NCI-H345 (cell line): ENCODE measurements around the gene R3HDM2.
"Not testable (repeated sequence)": the region's sequence is repeated elsewhere in the genome, so short reads cannot be mapped to it uniquely, and the experiment has no call there.

Experiments used
- DNase-seq: peaks from one replicate; lab custom pipeline; 2025; lab: John Stamatoyannopoulos, UW

R3HDM2 gene

DNA sequence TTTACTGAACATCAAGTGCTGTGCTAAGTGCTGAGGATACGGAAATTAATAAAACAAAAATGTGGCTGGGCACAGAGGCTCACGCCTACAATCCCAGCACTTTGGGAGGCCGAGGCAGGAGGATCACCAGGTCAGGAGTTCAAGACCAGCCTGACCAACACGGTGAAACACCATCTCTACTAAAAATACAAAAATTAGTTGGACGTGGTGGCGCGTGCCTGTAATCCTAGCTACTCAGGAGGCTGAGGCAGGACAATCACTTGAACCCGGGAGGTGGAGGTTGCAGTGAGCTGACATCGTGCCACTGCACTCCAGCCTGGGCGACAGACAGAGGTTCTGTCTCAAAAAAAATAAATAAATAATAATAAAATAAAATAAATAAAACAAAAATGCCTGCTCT lies 3.9 kb downstream of the R3HDM2 start:
- DNase-seq: not testable (repeated sequence)

GRCh38 chr12:57420482-57420881 lies 10.4 kb downstream of the R3HDM2 start:
- DNase-seq: no peak

DNA sequence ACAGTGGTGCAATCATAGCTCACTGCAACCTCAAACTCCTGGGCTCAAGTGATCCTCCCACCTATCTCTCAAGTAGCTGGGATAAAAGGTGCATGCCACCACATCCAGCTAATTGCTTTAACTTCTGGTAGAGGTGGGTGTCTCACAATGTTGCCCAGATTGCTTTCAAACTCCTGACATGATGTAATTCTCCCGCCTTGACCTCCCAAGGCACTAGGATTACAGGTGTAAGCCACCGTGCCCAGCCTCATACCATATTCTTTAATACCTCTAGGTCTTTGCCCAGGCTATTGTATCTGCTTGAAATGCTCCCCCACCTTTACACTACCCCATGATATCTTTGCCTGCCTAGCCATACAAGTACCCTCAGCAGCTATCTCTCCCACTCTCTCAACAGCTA lies 11.3 kb downstream of the R3HDM2 start:
- no peak for DNase-seq

DNA sequence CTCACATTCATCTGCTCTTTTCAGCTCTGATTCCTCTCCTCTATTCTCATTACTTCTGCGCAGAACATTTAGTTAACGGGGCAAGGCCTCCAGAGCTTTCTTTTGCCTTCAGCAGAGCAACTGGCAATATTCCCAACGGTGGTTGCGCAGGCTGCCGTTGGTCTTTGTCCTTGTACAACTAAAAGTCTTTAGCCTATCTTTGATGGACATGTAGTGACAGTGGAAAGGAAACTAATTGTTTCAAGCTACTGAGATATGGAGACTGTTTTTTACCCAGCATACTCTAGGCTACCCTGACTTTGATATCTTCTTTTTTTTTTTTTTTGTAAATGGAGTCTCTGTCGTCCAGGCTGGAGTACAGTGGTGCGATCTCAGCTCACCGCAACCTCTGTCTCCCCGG lies 12.6 kb downstream of the R3HDM2 start:
- DNase-seq: no peak

DNA sequence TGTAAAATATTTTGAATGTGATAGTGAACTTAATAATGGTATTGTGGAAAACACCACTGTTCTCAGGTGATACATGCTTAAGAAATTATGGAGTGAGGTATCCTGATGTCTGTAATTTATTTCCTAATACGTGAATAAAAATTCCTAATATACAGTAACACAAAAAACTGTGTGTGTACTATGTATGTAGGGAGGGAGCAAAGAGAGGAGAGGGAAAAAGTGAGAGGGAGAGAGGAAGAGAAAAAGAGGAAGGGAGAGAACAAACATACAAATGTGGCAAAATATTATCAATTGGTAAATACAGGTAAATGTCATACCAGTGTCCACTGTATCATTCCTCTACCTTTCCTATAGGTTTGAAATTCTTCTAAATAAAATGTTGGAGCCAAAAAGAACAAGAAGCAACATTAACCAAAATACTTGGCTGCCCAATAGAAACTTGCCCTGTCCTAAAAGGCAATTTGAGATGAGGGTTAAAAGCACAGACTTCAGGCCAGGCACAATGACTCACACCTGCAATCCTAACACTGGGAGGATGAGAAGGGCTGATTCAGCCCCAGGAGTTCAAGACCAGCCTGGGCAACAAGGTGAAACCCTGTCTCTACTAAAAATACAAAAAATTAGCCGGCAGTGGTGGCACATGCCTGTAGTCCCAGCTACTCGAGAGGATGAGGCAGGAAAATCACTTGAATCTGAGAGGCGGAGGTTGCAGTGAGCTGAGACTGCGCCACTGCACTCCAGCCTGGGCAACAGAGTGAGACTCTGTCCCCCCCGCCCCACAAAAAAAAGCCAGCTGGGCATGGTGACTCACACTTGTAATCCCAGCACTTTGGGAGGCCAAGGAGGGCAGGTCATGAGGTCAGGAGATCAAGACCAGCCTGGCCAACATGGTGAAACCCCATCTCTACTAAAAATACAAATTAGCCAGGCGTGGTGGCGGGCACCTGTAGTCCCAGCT lies 14.5 kb downstream of the R3HDM2 start:
- no peak for DNase-seq

DNA sequence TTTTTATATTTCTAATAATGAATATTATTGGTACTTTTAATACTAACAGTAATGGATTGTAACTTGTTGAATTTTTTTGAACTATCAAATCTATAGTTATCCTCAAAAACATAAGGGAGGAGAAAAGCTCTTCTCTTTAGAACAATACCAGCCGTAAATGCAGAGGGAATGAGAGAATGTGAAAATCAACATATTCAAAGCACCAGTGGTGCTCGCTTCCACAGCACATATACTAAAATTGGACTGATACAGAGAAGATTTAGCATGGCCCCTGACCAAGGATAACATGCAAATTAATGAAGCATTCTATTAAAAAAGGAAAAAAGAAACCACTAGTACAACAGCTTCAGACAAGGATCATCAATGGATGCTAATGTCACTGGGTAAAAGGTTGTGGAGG lies 15.8 kb downstream of the R3HDM2 start:
- DNase-seq: no peak

DNA sequence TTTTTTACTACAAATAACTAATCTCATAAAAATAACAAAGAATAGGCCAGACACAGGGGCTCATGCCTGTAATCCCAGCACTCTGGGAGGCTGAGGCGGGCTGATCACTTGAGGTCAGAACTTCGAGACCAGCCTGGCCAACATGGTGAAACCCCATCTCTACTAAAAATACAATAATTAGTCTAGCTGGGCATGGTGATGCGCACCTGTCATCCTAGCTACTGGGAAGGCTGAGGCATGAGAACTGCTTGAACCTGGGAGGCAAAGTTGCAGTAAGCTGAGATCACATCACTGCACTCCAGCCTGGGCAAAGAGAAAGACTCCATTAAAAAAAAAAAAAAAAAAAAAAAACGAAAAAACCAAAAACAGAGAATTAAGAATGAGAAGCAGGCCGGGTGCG lies 16.7 kb downstream of the R3HDM2 start:
- not testable (repeated sequence) for DNase-seq

DNA sequence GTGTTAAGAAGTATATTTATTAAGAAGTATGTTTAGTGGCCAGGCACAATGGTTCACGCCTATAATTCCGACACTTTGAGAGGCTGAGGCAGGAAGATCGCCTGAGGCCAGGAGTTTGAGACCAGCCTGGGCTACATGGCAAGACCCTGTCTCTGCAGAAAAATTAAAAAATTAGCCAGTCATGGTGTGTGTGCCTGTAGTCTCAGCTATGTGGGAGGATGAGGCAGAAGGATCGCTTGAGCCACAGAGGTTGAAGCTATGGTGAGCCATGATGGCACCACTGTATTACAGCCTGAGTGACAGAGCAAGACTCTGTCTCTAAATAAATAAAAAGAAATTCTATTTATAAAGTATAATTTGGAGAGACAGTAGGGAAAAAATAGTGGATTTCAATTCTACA lies 20.3 kb downstream of the R3HDM2 start:
- no peak for DNase-seq

- no peak for DNase-seq
Observed at GRCh38 chr12:57404966-57405640, 25.7 kb downstream of the R3HDM2 start.

DNA sequence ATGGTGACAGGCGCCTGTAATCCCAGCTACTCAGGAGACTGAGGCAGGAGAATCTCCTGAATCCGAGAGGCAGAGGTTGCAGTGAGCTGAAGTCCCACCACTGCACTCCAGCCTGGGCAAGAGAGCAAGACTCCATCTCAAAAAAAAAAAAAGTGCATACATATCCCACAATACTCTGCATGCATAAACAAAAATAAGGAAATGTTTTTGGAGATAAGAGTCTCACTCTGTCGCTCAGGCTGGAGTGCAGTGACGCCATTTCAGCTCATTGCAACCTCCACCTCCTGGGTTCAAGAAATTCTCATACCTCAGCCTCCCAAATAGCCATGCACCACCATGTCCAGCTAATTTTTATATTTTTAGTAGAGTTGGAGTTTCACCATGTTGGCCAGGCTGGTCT lies 28.7 kb downstream of the R3HDM2 start:
- not testable (repeated sequence) for DNase-seq

- no peak for DNase-seq
Observed at GRCh38 chr12:57401165-57401564, 29.7 kb downstream of the R3HDM2 start.

DNA sequence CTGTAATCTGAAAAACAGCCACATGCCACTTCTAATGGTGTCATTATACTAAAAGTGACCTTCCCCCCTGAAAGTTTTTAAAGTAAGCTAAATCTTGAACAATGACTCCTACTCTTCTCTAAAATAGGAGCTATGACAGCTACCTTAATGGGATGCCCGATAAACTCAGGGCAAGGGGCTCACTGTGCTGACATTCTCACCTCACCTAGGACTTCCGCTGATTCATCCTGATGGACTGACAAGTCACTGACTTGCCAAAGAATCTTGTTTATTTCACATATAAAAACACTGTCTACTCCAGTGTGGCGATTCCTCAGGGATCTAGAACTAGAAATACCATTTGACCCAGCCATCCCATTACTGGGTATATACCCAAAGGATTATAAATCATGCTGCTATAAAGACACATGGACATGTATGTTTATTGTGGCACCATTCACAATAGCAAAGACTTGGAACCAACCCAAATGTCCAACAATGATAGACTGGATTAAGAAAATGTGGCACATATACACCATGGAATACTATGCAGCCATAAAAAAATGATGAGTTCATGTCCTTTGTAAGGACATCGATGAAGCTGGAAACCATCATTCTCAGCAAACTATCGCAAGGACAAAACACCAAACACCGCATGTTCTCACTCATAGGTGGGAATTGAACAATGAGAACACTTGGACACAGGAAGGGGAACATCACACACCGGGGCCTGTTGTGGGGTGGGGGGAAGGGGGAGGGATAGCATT lies 31.0 kb downstream of the R3HDM2 start:
- DNase-seq: not testable (repeated sequence)

- DNase-seq: no peak
Observed at GRCh38 chr12:57397441-57397840, 33.4 kb downstream of the R3HDM2 start.

DNA sequence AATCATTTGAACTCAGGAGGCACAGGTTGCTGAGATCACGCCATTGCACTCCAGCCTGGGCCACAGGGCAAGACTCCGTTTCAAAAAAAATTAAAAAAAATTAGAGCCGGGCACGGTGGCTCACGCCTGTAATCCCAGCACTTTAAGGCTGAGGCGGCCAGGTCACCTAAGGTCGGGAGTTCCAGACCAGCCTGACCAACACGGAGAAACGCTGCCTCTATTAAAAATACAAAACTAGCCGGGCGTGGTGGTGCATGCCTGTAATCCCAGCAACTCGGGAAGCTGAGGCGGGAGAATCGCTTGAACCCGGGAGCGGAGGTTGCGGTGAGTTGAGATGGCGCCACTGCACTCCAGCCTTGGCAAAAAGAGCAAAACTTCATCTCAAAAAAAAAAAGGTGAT lies 35.7 kb downstream of the R3HDM2 start:
- DNase-seq: no peak

DNA sequence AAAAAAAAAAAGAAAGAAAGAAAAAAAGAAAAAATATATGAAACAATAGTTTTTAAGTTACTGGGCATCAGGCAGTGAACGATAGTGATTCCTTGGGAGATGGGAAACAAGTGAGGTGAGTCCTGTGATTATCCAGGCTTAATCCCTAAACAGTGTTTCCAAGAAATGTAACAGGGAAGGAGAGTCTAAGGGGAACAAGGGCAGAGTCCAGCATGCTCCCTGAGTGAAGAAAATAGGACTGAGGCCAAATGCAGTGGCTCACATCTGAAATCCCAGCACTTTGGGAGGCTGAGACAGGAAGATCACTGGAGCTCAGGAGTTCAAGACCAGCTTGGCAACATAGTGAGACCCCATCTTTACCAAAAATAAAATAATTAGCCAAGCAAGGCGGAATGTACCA lies 40.7 kb downstream of the R3HDM2 start:
- no peak for DNase-seq

GRCh38 chr12:57389033-57389432 lies 41.8 kb downstream of the R3HDM2 start:
- DNase-seq: no peak

DNA sequence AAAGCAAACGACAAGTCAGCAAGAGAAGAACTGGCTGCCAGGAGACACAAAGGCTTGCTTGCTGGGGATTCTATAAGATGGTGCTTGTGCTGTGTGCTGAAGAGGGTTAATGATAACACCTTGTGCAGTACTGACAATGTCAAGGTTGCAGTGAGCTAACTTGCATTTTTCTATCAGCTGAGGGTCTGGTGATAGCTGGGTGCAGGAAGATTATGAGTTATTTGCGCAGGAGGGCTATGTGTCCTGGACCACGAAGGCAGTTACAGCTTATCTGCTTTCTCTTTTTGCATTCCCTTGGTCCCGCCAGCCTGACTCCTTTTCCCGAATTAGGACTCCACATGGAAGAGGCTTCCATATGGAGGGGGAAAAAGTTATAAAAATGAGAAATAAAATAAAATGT lies 42.4 kb downstream of the R3HDM2 start:
- DNase-seq: no peak

DNA sequence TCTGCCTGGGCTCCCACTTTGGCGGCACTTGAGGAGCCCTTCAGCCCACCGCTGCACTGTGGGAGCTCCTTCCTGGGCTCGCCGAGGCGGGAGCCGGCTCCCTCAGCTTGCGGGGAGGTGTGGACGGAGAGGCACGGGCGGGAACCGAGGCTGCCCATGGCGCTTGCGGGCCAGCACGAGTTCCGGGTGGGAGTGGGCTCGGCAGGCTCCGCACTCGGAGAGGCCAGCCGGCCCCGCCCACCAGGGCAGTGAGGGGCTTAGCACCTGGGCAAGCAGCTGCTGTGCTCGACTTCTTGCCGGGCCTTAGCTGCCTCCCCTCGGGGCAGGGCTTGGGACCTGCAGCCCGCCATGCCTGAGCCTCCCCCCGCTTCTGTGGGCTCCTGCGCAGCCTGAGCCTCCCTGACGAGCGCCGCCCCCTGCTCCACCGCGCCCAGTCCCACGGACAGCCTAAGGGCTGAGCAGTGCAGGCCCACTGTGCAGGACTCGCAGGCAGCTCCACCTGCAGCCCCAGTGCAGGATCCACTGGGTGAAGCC lies 44.6 kb downstream of the R3HDM2 start:
- no peak for DNase-seq

DNA sequence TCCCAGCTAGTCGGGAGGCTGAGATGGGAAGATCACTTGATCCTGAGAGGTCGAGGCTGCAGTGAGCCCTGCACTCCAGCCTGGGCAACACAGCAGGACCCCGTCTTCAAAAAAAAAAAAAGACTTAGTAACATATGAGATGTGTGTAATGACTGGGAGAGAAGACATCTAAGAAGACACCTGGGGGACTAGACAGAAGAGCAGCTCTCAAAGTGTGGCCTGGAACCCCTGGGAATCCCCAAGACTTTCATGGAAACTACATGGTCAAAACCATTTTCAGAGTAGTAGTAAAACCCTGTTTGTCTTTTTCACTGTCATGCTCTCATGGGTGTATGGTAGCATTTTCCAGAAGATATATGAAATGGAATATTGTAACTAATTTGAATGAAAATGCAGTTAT lies 45.3 kb downstream of the R3HDM2 start:
- DNase-seq: no peak

DNA sequence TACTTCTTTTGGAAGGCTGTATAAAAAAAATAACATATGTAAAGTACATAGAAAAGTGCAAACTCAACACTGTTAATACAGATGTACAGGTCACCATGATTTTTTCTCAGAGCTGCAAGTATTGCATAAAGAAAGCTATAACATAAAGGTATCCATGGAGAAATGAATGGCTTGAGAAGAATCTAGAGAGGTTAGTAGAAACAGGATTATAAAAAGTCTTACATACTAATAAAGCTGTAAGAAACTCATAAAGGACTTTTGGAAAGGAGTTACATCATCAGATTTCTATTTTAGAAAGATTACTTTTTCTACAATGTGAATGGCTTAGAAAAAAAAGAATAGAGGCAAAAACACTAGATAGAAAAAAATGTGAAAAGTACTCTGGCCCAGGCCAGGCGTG lies 46.4 kb downstream of the R3HDM2 start:
- no peak for DNase-seq

GRCh38 chr12:57381693-57382220 lies 49.1 kb downstream of the R3HDM2 start:
- no peak for DNase-seq

- DNase-seq: no peak
Observed at GRCh38 chr12:57380300-57380699, 50.5 kb downstream of the R3HDM2 start.
